ENCODE measurements around the gene DAB2. TPM values are rescaled to one million over a fixed set of nuclear protein-coding genes. Genes with fewer than 3 reads are reported as not detected.

The DAB2 gene
- total and polyA plus RNA-seq, 4 donors: 10.0 to 25.6 (median 16.1) TPM

- H3K4me1 ChIP-seq (ENCODE audit: control insufficient read depth in 4 of 4, insufficient read depth in 4 of 4, low read length in 3 of 4): no peaks in the 10 kb centered on the region
- DNase-seq (ENCODE audit: low spot score): no peak
- H3K27ac ChIP-seq (ENCODE audit: low read depth in 1 of 2, low read length in 2 of 2): no peak overlapping the region
- WGBS: 78% methylated on average over 13 of the region's 13 CpGs
- no peak overlapping the region for H3K9ac ChIP-seq (ENCODE audit: low read depth in 1 of 2, low read length in 2 of 2)
- peak; percentile 57 to 61 for TF ChIP-seq HNF4A (conservative IDR thresholded peaks at IDR 0.05)
- TF ChIP-seq JUND (IDR thresholded peaks at IDR 0.05): no peak
- TF ChIP-seq REST (IDR thresholded peaks at IDR 0.05): no peak
- TF ChIP-seq HNF4G (IDR thresholded peaks at IDR 0.05): peak; percentile 8
- TF ChIP-seq FOXA2 (IDR thresholded peaks at IDR 0.05): no peak
- TF ChIP-seq RXRA (IDR thresholded peaks at IDR 0.05): no peak
- no peak for TF ChIP-seq SP1 (IDR thresholded peaks at IDR 0.05)
- no peak for TF ChIP-seq EGR1 (IDR thresholded peaks at IDR 0.05; ENCODE audit: low read depth in 2 of 2)
- TF ChIP-seq NR2F2 (IDR thresholded peaks at IDR 0.05): no peak
- no peaks in the 10 kb centered on the region for H3K27me3 ChIP-seq (ENCODE audit: control insufficient read depth in 4 of 4, insufficient read depth in 4 of 4, low read length in 3 of 4)
- no peak overlapping the region for H3K4me3 ChIP-seq (ENCODE audit: low read depth in 1 of 3, low read length in 3 of 3)
- H3K36me3 ChIP-seq (ENCODE audit: control insufficient read depth in 4 of 4, insufficient read depth in 3 of 4, low read depth in 1 of 4, low read length in 3 of 4): no peaks in the 10 kb centered on the region
- no peaks in the 10 kb centered on the region for H3K9me3 ChIP-seq (ENCODE audit: control insufficient read depth in 4 of 4, low read length in 3 of 4)
Observed at GRCh38 chr5:39448506-39449128, 23.8 kb upstream of the DAB2 start.

DNA sequence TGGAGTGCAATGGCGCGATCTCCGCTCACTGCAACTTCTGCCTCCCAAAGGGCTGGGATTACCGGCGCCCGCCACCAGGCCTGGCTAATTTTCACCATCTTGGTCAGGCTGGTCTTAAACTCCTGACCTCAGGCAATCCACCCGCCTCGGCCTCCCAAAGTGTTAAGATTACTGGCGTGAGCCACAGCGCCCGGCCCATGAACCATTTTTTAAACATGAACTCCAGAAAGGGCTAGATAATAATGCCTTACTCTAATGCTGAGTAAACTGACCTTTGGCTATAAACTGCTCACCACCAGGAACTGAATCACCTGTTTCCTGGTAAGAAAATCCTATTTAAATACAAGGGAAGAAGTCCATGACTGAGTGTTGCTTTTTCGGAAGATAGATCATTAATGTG, 23.2 kb upstream of the DAB2 start:
- TF ChIP-seq, protein P1, sequence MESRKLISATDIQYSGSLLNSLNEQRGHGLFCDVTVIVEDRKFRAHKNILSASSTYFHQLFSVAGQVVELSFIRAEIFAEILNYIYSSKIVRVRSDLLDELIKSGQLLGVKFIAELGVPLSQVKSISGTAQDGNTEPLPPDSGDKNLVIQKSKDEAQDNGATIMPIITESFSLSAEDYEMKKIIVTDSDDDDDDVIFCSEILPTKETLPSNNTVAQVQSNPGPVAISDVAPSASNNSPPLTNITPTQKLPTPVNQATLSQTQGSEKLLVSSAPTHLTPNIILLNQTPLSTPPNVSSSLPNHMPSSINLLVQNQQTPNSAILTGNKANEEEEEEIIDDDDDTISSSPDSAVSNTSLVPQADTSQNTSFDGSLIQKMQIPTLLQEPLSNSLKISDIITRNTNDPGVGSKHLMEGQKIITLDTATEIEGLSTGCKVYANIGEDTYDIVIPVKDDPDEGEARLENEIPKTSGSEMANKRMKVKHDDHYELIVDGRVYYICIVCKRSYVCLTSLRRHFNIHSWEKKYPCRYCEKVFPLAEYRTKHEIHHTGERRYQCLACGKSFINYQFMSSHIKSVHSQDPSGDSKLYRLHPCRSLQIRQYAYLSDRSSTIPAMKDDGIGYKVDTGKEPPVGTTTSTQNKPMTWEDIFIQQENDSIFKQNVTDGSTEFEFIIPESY (IDR thresholded peaks at IDR 0.05): no peak
- TF ChIP-seq JUND (IDR thresholded peaks at IDR 0.05) (no peak), TAF1 (conservative IDR thresholded peaks at IDR 0.05) (no peak)
- TF ChIP-seq, protein P2, sequence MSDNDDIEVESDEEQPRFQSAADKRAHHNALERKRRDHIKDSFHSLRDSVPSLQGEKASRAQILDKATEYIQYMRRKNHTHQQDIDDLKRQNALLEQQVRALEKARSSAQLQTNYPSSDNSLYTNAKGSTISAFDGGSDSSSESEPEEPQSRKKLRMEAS (IDR thresholded peaks at IDR 0.05): no peak
- 88% methylated on average over 12 of the region's 12 CpGs for WGBS
- Histone ChIP-seq H3K27ac (ENCODE audit: low read depth in 1 of 2, low read length in 2 of 2) (no peak overlapping the region), H3K4me3 (ENCODE audit: low read depth in 1 of 3, low read length in 3 of 3) (no peak overlapping the region), H3K4me1 (ENCODE audit: control insufficient read depth in 4 of 4, insufficient read depth in 4 of 4, low read length in 3 of 4) (no peaks in the 10 kb centered on the region), H3K27me3 (ENCODE audit: control insufficient read depth in 4 of 4, insufficient read depth in 4 of 4, low read length in 3 of 4) (no peaks in the 10 kb centered on the region), H3K9ac (ENCODE audit: low read depth in 1 of 2, low read length in 2 of 2) (no peak overlapping the region), H3K9me3 (ENCODE audit: control insufficient read depth in 4 of 4, low read length in 3 of 4) (no peaks in the 10 kb centered on the region), H3K36me3 (ENCODE audit: control insufficient read depth in 4 of 4, insufficient read depth in 3 of 4, low read depth in 1 of 4, low read length in 3 of 4) (no peaks in the 10 kb centered on the region)
- DNase-seq (ENCODE audit: low spot score): no peak

DNA sequence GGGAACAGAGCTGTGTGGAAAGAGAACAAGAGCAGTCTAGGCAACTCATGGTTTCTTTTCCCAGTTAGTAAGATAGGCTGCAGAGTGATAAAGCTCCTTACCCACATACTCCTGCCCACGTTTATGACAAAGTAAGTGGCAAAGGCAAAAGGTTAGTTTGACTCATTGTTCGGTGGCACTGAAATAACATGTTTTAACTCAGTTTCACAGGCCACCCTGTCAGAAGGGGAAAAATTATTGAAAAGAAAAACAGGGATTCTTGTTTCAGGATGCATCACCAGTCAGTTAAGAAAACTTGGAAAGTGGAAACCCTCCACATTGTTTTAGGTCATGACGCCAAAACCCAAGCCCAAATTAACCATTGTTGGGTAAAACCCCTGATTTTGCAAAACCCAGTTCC, 22.3 kb upstream of the DAB2 start:
- H3K9me3 ChIP-seq (ENCODE audit: control insufficient read depth in 4 of 4, low read length in 3 of 4): no peaks in the 10 kb centered on the region
- no peaks in the 10 kb centered on the region for H3K27me3 ChIP-seq (ENCODE audit: control insufficient read depth in 4 of 4, insufficient read depth in 4 of 4, low read length in 3 of 4)
- H3K4me1 ChIP-seq (ENCODE audit: control insufficient read depth in 4 of 4, insufficient read depth in 4 of 4, low read length in 3 of 4): peaks cover 0 to under 1% (median 0%) of the 10 kb centered on the region in 4 donors
- no peaks in the 10 kb centered on the region for H3K36me3 ChIP-seq (ENCODE audit: control insufficient read depth in 4 of 4, insufficient read depth in 3 of 4, low read depth in 1 of 4, low read length in 3 of 4)
- no peak overlapping the region for H3K4me3 ChIP-seq (ENCODE audit: low read depth in 1 of 3, low read length in 3 of 3)
- H3K27ac ChIP-seq (ENCODE audit: low read depth in 1 of 2, low read length in 2 of 2): no peak overlapping the region
- TF ChIP-seq HNF4A (conservative IDR thresholded peaks at IDR 0.05): no peak
- H3K9ac ChIP-seq (ENCODE audit: low read depth in 1 of 2, low read length in 2 of 2): no peak overlapping the region
- 83% methylated on average over 3 of the region's 3 CpGs for WGBS
- DNase-seq (ENCODE audit: low spot score): no peak

All from liver (tissue), 9 donors.